ENCODE data around the gene BHLHE40. TPM values are rescaled to one million over a fixed set of nuclear protein-coding genes. Genes with fewer than 3 reads are reported as not detected.
"Not testable (repeated sequence)": the region's sequence is repeated elsewhere in the genome, so short reads cannot be mapped to it uniquely, and the experiment has no call there.

The BHLHE40 gene
- total RNA-seq, 1 donor from 2014 or later, result 52.2 TPM

- Histone ChIP-seq H3K4me3 (no peak overlapping the region), H3K36me3 (no peaks in the 10 kb centered on the region), H3K9me3 (no peaks in the 10 kb centered on the region), H3K4me1 (no peaks in the 10 kb centered on the region), H3K27me3 (no peaks in the 10 kb centered on the region), H3K27ac (no peak overlapping the region)
- DNase-seq (ENCODE audit: low spot score in 2 of 2), result no peak
- intact Hi-C loops (cut with DNase I), result no loop called here
- no peak for TF ChIP-seq CTCF (IDR thresholded peaks at IDR 0.05)
Observed at GRCh38 chr3:4963669-4964570, 15.3 kb upstream of the BHLHE40 start.

- H3K36me3 ChIP-seq; H3K27me3 ChIP-seq; H3K4me3 ChIP-seq; intact Hi-C loops (cut with DNase I); H3K27ac ChIP-seq; DNase-seq (ENCODE audit: low spot score in 2 of 2); H3K9me3 ChIP-seq; H3K4me1 ChIP-seq: not testable (repeated sequence)
Observed at GRCh38 chr3:4966006-4966405, 13.2 kb upstream of the BHLHE40 start.

GRCh38 chr3:4967683-4968082 is 11.6 kb upstream of the BHLHE40 start:
- intact Hi-C loops (cut with DNase I); H3K27me3 ChIP-seq; DNase-seq (ENCODE audit: low spot score in 2 of 2); H3K36me3 ChIP-seq; H3K9me3 ChIP-seq; H3K4me1 ChIP-seq; H3K27ac ChIP-seq; H3K4me3 ChIP-seq: not testable (repeated sequence)

- H3K4me1 ChIP-seq; H3K27ac ChIP-seq; H3K27me3 ChIP-seq; H3K9me3 ChIP-seq; DNase-seq (ENCODE audit: low spot score in 2 of 2); intact Hi-C loops (cut with DNase I); H3K36me3 ChIP-seq; H3K4me3 ChIP-seq: not testable (repeated sequence)
Observed at GRCh38 chr3:4971437-4971836, 7.8 kb upstream of the BHLHE40 start.

- Histone ChIP-seq H3K4me3 (no peak overlapping the region), H3K27ac (no peak overlapping the region), H3K27me3 (no peaks in the 10 kb centered on the region), H3K4me1 (peaks cover 0 to 6% of the 10 kb centered on the region in 2 donors), H3K36me3 (no peaks in the 10 kb centered on the region), H3K9me3 (no peaks in the 10 kb centered on the region)
- DNase-seq (ENCODE audit: low spot score in 2 of 2), result no peak
- no peak for TF ChIP-seq CTCF (IDR thresholded peaks at IDR 0.05)
- intact Hi-C loops (cut with DNase I), result no loop called here
Observed at GRCh38 chr3:4971838-4972237, 7.4 kb upstream of the BHLHE40 start.

GRCh38 chr3:4972652-4973643 is 6.3 kb upstream of the BHLHE40 start:
- H3K27me3 ChIP-seq, result no peaks in the 10 kb centered on the region
- no peak overlapping the region for H3K27ac ChIP-seq
- no peak overlapping the region for H3K4me3 ChIP-seq
- no peaks in the 10 kb centered on the region for H3K36me3 ChIP-seq
- no peak for TF ChIP-seq CTCF (IDR thresholded peaks at IDR 0.05)
- intact Hi-C loops (cut with DNase I), result no loop called here
- no peak for DNase-seq (ENCODE audit: low spot score in 2 of 2)
- H3K4me1 ChIP-seq, result peaks cover 0 to 13% of the 10 kb centered on the region in 2 donors
- no peaks in the 10 kb centered on the region for H3K9me3 ChIP-seq

GRCh38 chr3:4974154-4974553 is 5.1 kb upstream of the BHLHE40 start:
- intact Hi-C loops (cut with DNase I), result no loop called here
- no peak for DNase-seq (ENCODE audit: low spot score in 2 of 2)
- no peaks in the 10 kb centered on the region for H3K9me3 ChIP-seq
- no peak overlapping the region for H3K4me3 ChIP-seq
- no peak for TF ChIP-seq CTCF (IDR thresholded peaks at IDR 0.05)
- no peaks in the 10 kb centered on the region for H3K36me3 ChIP-seq
- H3K27ac ChIP-seq, result no peak overlapping the region
- peaks cover 0 to 14% of the 10 kb centered on the region in 2 donors for H3K4me1 ChIP-seq
- no peaks in the 10 kb centered on the region for H3K27me3 ChIP-seq
